Central memory CD8-positive, alpha-beta T cell (primary cell): ENCODE measurements around the gene B3GNT4.

ENCODE experiments used
- ATAC-seq: fragments of 150-1000 bp; cut with Tn5 transposase; replicated peaks from 2 replicates; pipeline ENCODE4 v1.10.0; 2022; ENCODE audit warnings: mild to moderate bottlenecking, moderate FRiP score, moderate number of reproducible peaks; ENCODE audit not compliant: poor library complexity, severe bottlenecking; ENCODE audit errors: extremely low read depth
- DNase-seq, 2 donors: peaks; one replicate each; pipeline ENCODE4 v3.0.0; 2021; ENCODE audit warnings: low spot score in 2 of 2
- H3K27ac Mint-ChIP-seq: one replicate; pipeline ENCODE4 v1.8.0; 2022; ENCODE audit warnings: low read depth, mild to moderate bottlenecking, moderate library complexity, mixed read lengths
- H3K27me3 Mint-ChIP-seq: one replicate; pipeline ENCODE4 v1.8.0; 2022; ENCODE audit warnings: mixed read lengths
- H3K36me3 Mint-ChIP-seq: one replicate; pipeline ENCODE4 v1.8.0; 2022; ENCODE audit warnings: mild to moderate bottlenecking, moderate library complexity, mixed read lengths; ENCODE audit not compliant: insufficient read depth
- H3K4me1 Mint-ChIP-seq: one replicate; pipeline ENCODE4 v1.8.0; 2022; ENCODE audit warnings: mixed read lengths
- H3K4me3 Mint-ChIP-seq: one replicate; pipeline ENCODE4 v1.8.0; 2022; ENCODE audit warnings: mild to moderate bottlenecking, moderate library complexity, mixed read lengths
- H3K9me3 Mint-ChIP-seq: one replicate; pipeline ENCODE4 v1.8.0; 2022; ENCODE audit warnings: mixed read lengths

Gene B3GNT4

DNA sequence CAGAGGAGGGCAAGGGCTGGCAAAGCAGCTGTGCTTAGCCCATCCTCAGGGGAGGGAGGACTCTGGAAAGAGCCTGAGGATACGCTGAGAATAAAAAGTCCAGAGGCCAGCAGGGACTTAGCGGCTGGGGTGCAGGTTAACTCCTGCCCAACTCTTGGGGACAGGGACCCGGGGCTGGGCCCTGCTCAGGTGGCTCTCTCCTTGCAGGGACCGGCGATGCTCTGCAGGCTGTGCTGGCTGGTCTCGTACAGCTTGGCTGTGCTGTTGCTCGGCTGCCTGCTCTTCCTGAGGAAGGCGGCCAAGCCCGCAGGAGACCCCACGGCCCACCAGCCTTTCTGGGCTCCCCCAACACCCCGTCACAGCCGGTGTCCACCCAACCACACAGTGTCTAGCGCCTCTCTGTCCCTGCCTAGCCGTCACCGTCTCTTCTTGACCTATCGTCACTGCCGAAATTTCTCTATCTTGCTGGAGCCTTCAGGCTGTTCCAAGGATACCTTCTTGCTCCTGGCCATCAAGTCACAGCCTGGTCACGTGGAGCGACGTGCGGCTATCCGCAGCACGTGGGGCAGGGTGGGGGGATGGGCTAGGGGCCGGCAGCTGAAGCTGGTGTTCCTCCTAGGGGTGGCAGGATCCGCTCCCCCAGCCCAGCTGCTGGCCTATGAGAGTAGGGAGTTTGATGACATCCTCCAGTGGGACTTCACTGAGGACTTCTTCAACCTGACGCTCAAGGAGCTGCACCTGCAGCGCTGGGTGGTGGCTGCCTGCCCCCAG lies 2.8 kb downstream of the B3GNT4 start:
- no peaks in the 10 kb centered on the region for H3K27me3 Mint-ChIP-seq
- H3K4me3 Mint-ChIP-seq = peak overlapping the region; percentile 20
- H3K27ac Mint-ChIP-seq = no peak overlapping the region
- ATAC-seq (no peak), DNase-seq (no peak)
- H3K9me3 Mint-ChIP-seq = no peaks in the 10 kb centered on the region
- peaks cover 8% of the 10 kb centered on the region for H3K4me1 Mint-ChIP-seq
- H3K36me3 Mint-ChIP-seq = peaks cover 39% of the 10 kb centered on the region

DNA sequence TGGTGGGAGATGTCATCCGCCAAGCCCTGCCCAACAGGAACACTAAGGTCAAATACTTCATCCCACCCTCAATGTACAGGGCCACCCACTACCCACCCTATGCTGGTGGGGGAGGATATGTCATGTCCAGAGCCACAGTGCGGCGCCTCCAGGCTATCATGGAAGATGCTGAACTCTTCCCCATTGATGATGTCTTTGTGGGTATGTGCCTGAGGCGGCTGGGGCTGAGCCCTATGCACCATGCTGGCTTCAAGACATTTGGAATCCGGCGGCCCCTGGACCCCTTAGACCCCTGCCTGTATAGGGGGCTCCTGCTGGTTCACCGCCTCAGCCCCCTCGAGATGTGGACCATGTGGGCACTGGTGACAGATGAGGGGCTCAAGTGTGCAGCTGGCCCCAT lies 3.5 kb downstream of the B3GNT4 start:
- H3K9me3 Mint-ChIP-seq = no peaks in the 10 kb centered on the region
- no peak overlapping the region for H3K4me3 Mint-ChIP-seq
- peaks cover 44% of the 10 kb centered on the region for H3K36me3 Mint-ChIP-seq
- H3K27ac Mint-ChIP-seq = no peak overlapping the region
- DNase-seq (no peak), ATAC-seq (no peak)
- H3K27me3 Mint-ChIP-seq = no peaks in the 10 kb centered on the region
- peaks cover 8% of the 10 kb centered on the region for H3K4me1 Mint-ChIP-seq

DNA sequence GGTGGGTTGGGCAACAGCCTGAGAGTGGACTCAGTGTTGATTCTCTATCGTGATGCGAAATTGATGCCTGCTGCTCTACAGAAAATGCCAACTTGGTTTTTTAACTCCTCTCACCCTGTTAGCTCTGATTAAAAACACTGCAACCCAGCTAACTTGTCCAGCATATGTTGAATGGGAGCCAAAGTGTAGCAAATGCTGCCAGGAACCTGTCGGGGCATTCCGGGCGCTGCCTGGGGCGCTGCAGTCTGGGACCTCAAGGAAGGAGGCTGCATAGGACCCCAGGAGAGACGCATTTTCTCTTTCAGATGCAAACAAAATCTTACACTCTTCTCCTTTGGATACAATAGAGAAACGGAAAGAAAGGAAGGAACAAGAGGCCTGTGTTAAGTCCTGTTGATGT lies 3.9 kb downstream of the B3GNT4 start:
- ATAC-seq (no peak), DNase-seq (no peak)
- Mint-ChIP-seq H3K4me1 (peaks cover 8% of the 10 kb centered on the region), H3K4me3 (no peak overlapping the region), H3K36me3 (peaks cover 49% of the 10 kb centered on the region), H3K9me3 (no peaks in the 10 kb centered on the region), H3K27ac (no peak overlapping the region), H3K27me3 (no peaks in the 10 kb centered on the region)

DNA sequence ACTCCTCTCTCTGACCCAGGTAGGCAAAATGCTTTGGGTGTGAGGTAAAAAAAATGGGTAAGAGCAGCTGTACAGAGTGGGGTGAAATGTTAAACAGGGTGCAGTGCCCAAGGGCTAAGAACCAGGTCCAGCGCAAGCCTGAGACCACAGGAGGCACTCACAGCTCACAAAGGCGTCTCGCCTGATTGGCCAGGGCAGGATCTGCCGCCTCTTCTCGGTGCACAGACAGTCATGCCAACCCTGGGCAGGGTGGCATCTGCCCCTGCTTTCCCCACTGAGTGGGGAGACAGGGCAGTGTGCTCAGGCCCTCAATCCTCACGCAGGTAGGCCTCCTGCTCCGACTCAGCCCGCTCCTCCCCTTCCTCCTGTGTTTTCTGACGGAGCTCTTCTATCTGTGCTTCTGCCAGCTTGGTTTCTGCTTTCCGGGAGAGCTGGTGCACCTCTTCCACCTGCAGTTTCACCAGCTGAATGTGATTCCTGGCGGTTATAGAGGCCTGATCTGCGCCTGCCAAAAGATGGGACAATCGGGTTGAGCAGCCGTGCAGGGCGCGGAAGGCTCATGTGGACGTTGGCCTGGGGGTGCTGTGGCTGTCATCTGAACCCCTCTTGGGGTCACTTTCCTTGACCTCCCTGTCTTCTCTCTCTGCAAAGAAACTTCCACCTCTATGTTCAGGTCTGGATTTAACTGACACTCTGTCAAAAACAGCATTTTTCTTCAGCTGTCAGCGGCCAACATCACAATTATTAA lies 4.7 kb downstream of the B3GNT4 start:
- Mint-ChIP-seq H3K4me1 (peaks cover 8% of the 10 kb centered on the region), H3K9me3 (no peaks in the 10 kb centered on the region), H3K36me3 (peaks cover 54% of the 10 kb centered on the region), H3K27ac (no peak overlapping the region), H3K27me3 (no peaks in the 10 kb centered on the region), H3K4me3 (no peak overlapping the region)
- DNase-seq (no peak), ATAC-seq (no peak)

GRCh38 chr12:122215771-122216170 lies 12.3 kb downstream of the B3GNT4 start:
- Mint-ChIP-seq H3K4me1 (peaks cover 6% of the 10 kb centered on the region), H3K27me3 (no peaks in the 10 kb centered on the region), H3K36me3 (peaks cover 79% of the 10 kb centered on the region), H3K27ac (no peak overlapping the region), H3K9me3 (no peaks in the 10 kb centered on the region), H3K4me3 (no peak overlapping the region)
- no peak for DNase-seq
- ATAC-seq = no peak

- Mint-ChIP-seq H3K4me1 (peaks cover 6% of the 10 kb centered on the region), H3K27ac (no peak overlapping the region), H3K27me3 (no peaks in the 10 kb centered on the region), H3K4me3 (no peak overlapping the region), H3K36me3 (peaks cover 79% of the 10 kb centered on the region), H3K9me3 (no peaks in the 10 kb centered on the region)
- DNase-seq (no peak), ATAC-seq (no peak)
These were observed 12.9 kb downstream of the B3GNT4 start for GRCh38 chr12:122216445-122216844.

DNA sequence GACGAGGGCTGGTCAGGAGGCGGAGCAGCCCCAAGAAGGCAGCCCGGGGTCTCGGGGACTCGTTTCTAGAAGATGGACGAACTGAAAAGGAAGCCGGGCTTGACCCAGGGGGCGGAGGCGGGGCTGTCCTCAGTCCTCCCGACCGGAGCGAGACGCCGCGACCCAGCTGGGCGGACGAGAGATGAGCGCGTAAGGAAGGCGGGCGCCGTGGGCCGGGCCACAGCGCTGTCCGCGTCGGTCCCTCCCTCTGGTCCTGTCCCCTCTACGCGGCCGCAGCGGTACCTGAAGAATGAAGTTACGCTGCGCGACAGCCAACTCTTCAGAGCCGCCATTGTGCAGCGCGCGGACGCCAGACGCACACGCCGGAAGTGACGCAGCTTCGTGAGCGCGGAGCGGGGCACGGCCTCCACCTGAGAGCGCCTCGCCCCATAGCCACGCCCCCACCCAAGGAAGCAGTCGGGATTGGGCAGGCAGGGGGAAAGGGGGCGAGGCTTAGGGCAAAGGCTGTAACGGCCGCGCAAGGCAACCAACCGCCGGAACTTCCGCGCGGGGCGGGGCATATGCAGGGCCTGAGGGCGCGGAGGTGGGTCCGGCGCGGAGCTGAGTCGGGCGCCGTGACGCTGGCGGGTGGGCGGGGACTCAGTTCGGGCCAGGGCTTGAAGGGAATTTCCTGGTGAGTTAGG lies 22.3 kb downstream of the B3GNT4 start, which contains the start of gene DIABLO:
TSS of gene DIABLO (minus strand) at position 370 of the 683 bp plus-strand sequence. CDS start at position 332, 38 bp downstream.
- Mint-ChIP-seq H3K36me3 (peaks cover 49% of the 10 kb centered on the region), H3K27ac (peak within 1 kb of the TSS; percentile 96), H3K9me3 (no peaks in the 10 kb centered on the region), H3K4me3 (peak within 1 kb of the TSS; percentile 84), H3K27me3 (no peaks in the 10 kb centered on the region), H3K4me1 (peaks cover 40% of the 10 kb centered on the region)
- ATAC-seq (peak; percentile 84), DNase-seq (peak; percentile 97 to 100)

GRCh38 chr12:122226366-122227125 lies 23.0 kb downstream of the B3GNT4 start:
- ATAC-seq = no peak
- peaks cover 49% of the 10 kb centered on the region for H3K36me3 Mint-ChIP-seq
- peaks cover 40% of the 10 kb centered on the region for H3K4me1 Mint-ChIP-seq
- peak overlapping the region; percentile 84 for H3K4me3 Mint-ChIP-seq
- no peak for DNase-seq
- H3K27me3 Mint-ChIP-seq = no peaks in the 10 kb centered on the region
- H3K9me3 Mint-ChIP-seq = no peaks in the 10 kb centered on the region
- H3K27ac Mint-ChIP-seq = peak overlapping the region; percentile 96

DNA sequence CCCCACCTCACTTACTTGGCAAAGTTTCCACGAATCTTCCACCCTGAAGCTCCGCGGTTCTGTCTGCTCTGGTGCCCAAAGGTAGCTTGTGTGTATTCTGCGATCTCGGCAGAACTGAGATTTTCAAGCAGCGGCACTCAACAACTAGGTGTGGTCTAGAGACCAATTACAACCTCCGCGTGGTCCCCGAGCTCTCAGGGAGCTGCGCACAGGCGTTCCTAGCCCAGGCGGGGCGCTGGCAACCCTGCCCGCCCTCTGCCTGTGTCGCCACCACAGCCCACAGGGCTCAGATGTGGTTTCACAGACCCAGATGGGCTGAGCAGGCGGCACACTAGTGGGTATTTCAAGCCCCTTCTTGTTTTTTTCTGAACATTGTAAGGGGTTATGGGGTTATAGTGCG lies 23.8 kb downstream of the B3GNT4 start:
- Mint-ChIP-seq H3K9me3 (no peaks in the 10 kb centered on the region), H3K4me3 (peak overlapping the region; percentile 84), H3K27me3 (no peaks in the 10 kb centered on the region), H3K36me3 (peaks cover 51% of the 10 kb centered on the region), H3K4me1 (peaks cover 40% of the 10 kb centered on the region), H3K27ac (peak overlapping the region; percentile 87)
- ATAC-seq (peak; percentile 59), DNase-seq (peak; percentile 71 to 88)

DNA sequence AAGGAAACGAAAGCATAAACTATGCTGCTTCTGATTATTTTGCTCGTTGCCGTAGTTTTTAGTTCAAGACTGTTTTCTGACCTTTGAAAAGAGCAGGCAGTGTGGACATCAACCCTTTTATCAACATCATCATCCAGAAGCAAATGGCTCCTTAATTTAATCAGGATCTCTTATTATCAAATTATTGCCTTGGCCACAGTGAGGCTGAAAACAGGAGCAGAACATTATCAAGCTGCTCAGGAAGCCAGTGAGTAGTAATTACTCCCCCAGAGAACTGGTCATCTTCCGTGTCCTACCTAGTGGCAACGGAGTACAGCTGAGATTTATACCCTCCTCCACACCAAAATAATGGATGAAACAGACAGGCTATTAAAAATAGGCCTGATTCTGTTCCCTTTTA lies 24.6 kb downstream of the B3GNT4 start:
- Mint-ChIP-seq H3K4me1 (peaks cover 34% of the 10 kb centered on the region), H3K27ac (peak overlapping the region; percentile 87), H3K4me3 (peak overlapping the region; percentile 84), H3K9me3 (no peaks in the 10 kb centered on the region), H3K27me3 (no peaks in the 10 kb centered on the region), H3K36me3 (peaks cover 53% of the 10 kb centered on the region)
- no peak for ATAC-seq
- no peak for DNase-seq

DNA sequence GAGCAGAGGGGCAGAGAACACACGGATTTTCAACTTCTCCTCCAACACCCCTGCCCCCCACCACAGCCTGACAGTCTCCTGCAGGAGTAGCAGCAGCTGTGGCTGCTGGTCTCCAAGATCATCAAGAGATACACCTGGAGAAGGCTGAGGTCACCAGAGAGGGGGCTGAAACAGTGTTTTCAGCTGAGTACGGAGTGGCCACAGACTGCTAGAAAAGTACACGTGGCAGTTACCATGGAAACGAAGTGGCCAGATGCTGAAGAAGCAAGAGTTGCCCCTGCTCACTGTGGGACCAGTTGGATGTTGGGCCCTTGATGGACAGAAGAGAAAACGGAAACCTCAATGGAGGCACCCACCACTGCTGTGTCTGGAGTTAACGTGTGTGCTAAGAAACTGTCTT lies 27.3 kb downstream of the B3GNT4 start:
- H3K9me3 Mint-ChIP-seq = no peaks in the 10 kb centered on the region
- peaks cover 22% of the 10 kb centered on the region for H3K4me1 Mint-ChIP-seq
- DNase-seq = no peak
- H3K36me3 Mint-ChIP-seq = peaks cover 57% of the 10 kb centered on the region
- H3K27me3 Mint-ChIP-seq = no peaks in the 10 kb centered on the region
- no peak for ATAC-seq
- no peak overlapping the region for H3K27ac Mint-ChIP-seq
- no peak overlapping the region for H3K4me3 Mint-ChIP-seq

DNA sequence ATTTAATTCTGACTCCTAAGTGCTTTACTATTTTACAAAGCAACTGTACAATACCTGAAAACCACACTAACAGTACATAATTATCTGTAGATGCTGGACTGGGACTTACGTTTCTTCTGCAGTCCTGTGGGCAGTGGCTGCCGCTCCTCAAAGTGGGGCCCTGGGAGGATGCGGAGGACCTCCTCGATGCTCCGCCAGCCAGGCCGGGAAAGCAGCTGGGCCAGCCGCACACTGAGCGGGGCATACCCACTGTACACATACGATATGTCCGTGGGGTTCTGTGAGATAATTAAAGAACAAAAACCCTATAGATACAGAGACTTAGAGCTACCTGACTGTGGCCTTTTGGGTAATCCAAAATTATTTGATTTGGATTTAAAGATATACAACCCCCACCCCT lies 29.2 kb downstream of the B3GNT4 start:
- H3K27me3 Mint-ChIP-seq = no peaks in the 10 kb centered on the region
- H3K27ac Mint-ChIP-seq = no peak overlapping the region
- H3K36me3 Mint-ChIP-seq = peaks cover 59% of the 10 kb centered on the region
- H3K4me1 Mint-ChIP-seq = peaks cover 17% of the 10 kb centered on the region
- no peak for DNase-seq
- no peak for ATAC-seq
- H3K4me3 Mint-ChIP-seq = no peak overlapping the region
- H3K9me3 Mint-ChIP-seq = no peaks in the 10 kb centered on the region
